Right hindlimb (tissue), 1 donor: ENCODE data around the gene MDM2.
"Not testable (repeated sequence)": the region's sequence is repeated elsewhere in the genome, so short reads cannot be mapped to it uniquely, and the experiment has no call there.

Source experiments
- DNase-seq: peaks from one replicate; pipeline ENCODE4 v3.0.0-alpha.2; 2018

Gene MDM2

GRCh38 chr12:68828672-68829068 is 20.7 kb downstream of the MDM2 start:
- no peak for DNase-seq

GRCh38 chr12:68831272-68831671 is 23.3 kb downstream of the MDM2 start:
- no peak for DNase-seq

GRCh38 chr12:68831751-68832503 is 23.9 kb downstream of the MDM2 start:
- no peak for DNase-seq

- DNase-seq = no peak
Observed at GRCh38 chr12:68832504-68832867, 24.5 kb downstream of the MDM2 start.

- DNase-seq = no peak
Observed at GRCh38 chr12:68833508-68833907, 25.5 kb downstream of the MDM2 start.

GRCh38 chr12:68835333-68835908 is 27.4 kb downstream of the MDM2 start:
- DNase-seq = no peak

- no peak for DNase-seq
Observed at GRCh38 chr12:68837215-68837614, 29.2 kb downstream of the MDM2 start.

- no peak for DNase-seq
Observed at GRCh38 chr12:68838046-68838886, 30.3 kb downstream of the MDM2 start.

GRCh38 chr12:68839183-68840147 is 31.5 kb downstream of the MDM2 start:
- no peak for DNase-seq

GRCh38 chr12:68841175-68841574 is 33.2 kb downstream of the MDM2 start:
- not testable (repeated sequence) for DNase-seq

GRCh38 chr12:68841717-68842116 is 33.7 kb downstream of the MDM2 start:
- DNase-seq = no peak

- DNase-seq = no peak
Observed at GRCh38 chr12:68842123-68842522, 34.1 kb downstream of the MDM2 start.

GRCh38 chr12:68842784-68843567 is 35.0 kb downstream of the MDM2 start:
- no peak for DNase-seq

GRCh38 chr12:68844318-68844745 is 36.4 kb downstream of the MDM2 start:
- DNase-seq = no peak

- DNase-seq = no peak
Observed at GRCh38 chr12:68844788-68845695, 37.1 kb downstream of the MDM2 start.

GRCh38 chr12:68846811-68847210 is 38.8 kb downstream of the MDM2 start:
- no peak for DNase-seq

- DNase-seq = no peak
Observed at GRCh38 chr12:68850390-68850789, 42.4 kb downstream of the MDM2 start.

- DNase-seq = no peak
Observed at GRCh38 chr12:68851592-68852306, 43.8 kb downstream of the MDM2 start.

GRCh38 chr12:68853396-68854077 is 45.6 kb downstream of the MDM2 start:
- DNase-seq = no peak
